ENCODE data around the gene XPO4. TPM values are rescaled to one million over a fixed set of nuclear protein-coding genes. Genes with fewer than 3 reads are reported as not detected.
A peak's percentile ranks its signal among the peaks of the same experiment; 100 is the strongest.

XPO4 gene
- total and polyA plus RNA-seq, 2 of the 8 experiments (the other 6 are each of a cell fraction or from before 2014, with no cell fraction given) = 11.9 to 33.3 TPM

GRCh38 chr13:20882206-20882605 is 20.3 kb downstream of the XPO4 start:
- Histone ChIP-seq H3K18ac (ENCODE audit: extremely low read depth, low read length) (0 out of 2 replicates have a peak overlapping the region, but pooled peaks have one; percentile 52), H3K36me3 (ENCODE audit: control insufficient read depth in 2 of 4, insufficient read depth in 4 of 4, low read length in 3 of 4) (no peaks in the 10 kb centered on the region), H3K4me3 (ENCODE audit: extremely low read depth in 1 of 4, insufficient read depth in 2 of 4, low read depth in 3 of 4, low read length in 4 of 4) (peak overlapping the region in 2 of 4 experiments; percentile 17 to 36; a peak in 2 of 8 replicates), H3K4me2 (ENCODE audit: insufficient read depth in 1 of 2, low read depth in 2 of 2, low read length in 2 of 2) (peak overlapping the region; percentile 49 to 59; a peak in 3 of 4 replicates), H3K9ac (replicated peaks in 1 of 4; ENCODE audit: extremely low read depth in 1 of 4, low read depth in 3 of 4, low read length in 3 of 4) (no peak overlapping the region), H3K23me2 (ENCODE audit: low read depth, low read length) (no peaks in the 10 kb centered on the region), H2AFZ (ENCODE audit: low read length) (no peak overlapping the region), H4K5ac (ENCODE audit: insufficient read length, low read depth, low read length) (peak overlapping the region; percentile 44), H4K20me1 (replicated peaks in 1 of 2; ENCODE audit: control insufficient read depth in 1 of 2, insufficient read depth in 2 of 2, low read length in 2 of 2) (peaks cover 2% of the 10 kb centered on the region in 2 experiments), H3K27me3 (replicated peaks in 1 of 4; ENCODE audit: control insufficient read depth in 3 of 4, extremely low read depth in 1 of 4, insufficient read depth in 3 of 4, low read length in 3 of 4) (no peaks in the 10 kb centered on the region), H3K27ac (ENCODE audit: low read depth, low read length) (0 out of 2 replicates have a peak overlapping the region, but pooled peaks have one; percentile 6), H2BK120ac (replicated peaks; ENCODE audit: low read depth, low read length) (no peak overlapping the region), H3K9me3 (ENCODE audit: insufficient read depth in 2 of 2, low read depth in 1 of 2, low read length in 1 of 2) (no peaks in the 10 kb centered on the region), H2BK12ac (ENCODE audit: low read depth, low read length) (no peak overlapping the region), H3K79me1 (ENCODE audit: low read depth, low read length) (peaks cover 11% of the 10 kb centered on the region; the same call in 1 of the 2 replicates), H4K91ac (replicated peaks; ENCODE audit: insufficient read length, low read length) (no peak overlapping the region), H3K14ac (ENCODE audit: insufficient read length) (no peak overlapping the region), H4K8ac (ENCODE audit: extremely low read depth, insufficient read depth, low read length) (no peak overlapping the region), H3K23ac (ENCODE audit: insufficient read length) (no peak overlapping the region), H2BK15ac (ENCODE audit: low read length) (no peak overlapping the region), H3K4me1 (replicated peaks in 1 of 4; ENCODE audit: control insufficient read depth in 3 of 4, insufficient read depth in 4 of 4, low read length in 3 of 4) (peaks cover 0 to 10% (median 6%) of the 10 kb centered on the region in 4 experiments; a peak in 5 of 7 replicates), H2BK20ac (ENCODE audit: low read length) (no peak overlapping the region), H3K4ac (replicated peaks; ENCODE audit: insufficient read length, low read depth, low read length) (no peak overlapping the region), H2BK5ac (ENCODE audit: low read depth, low read length) (peak overlapping the region; percentile 56; the same call in 1 of the 2 replicates), H2AK5ac (ENCODE audit: low read depth, low read length) (no peak overlapping the region), H3K79me2 (ENCODE audit: control insufficient read depth in 1 of 2, insufficient read depth in 2 of 2, low read length in 2 of 2) (peaks cover 6 to 97% of the 10 kb centered on the region in 2 experiments), H3K56ac (replicated peaks; ENCODE audit: insufficient read length, low read depth, low read length) (no peak overlapping the region)
- DNase-seq (ENCODE audit: low read depth in 1 of 2, low spot score in 2 of 2) = peak in 1 of 2 experiments; percentile 49
- ChIA-PET CTCF (ENCODE audit: partially characterized antibody) (interaction anchor here (1.7 kb wide), 1 partner anchor 43 kb away, joined by 3 read pairs; no protein-coding TSS in a partner anchor), POLR2A (ENCODE audit: partially characterized antibody) (interaction anchor here (1.0 to 1.9 kb wide), 4 partner anchors 10 to 180 kb away, joined by 3 to 5 read pairs (median 4); no protein-coding TSS in a partner anchor)
- WGBS, 2 experiments (ENCODE audit: extremely low coverage in 1 of 2, insufficient coverage in 1 of 2, insufficient read length in 1 of 2, insufficient replicate concordance in 2 of 2, low coverage in 1 of 2, low lambda C conversion rate in 2 of 2, missing lambda C conversion rate in 1 of 2) = 49% methylated on average over 3 of the region's 3 CpGs; no CpG with 5 or more reads in 1 of the 2 experiments
- TF ChIP-seq MAX (IDR thresholded peaks at IDR 0.05) = no peak
- peak; percentile 57; the same call in 1 of the 2 replicates for TF ChIP-seq SP1 (IDR thresholded peaks at IDR 0.05; ENCODE audit: low read depth, low read length)
- no peak for TF ChIP-seq TBP (IDR thresholded peaks at IDR 0.05; ENCODE audit: low read depth, low read length)
- TF ChIP-seq CTBP2 (IDR thresholded peaks at IDR 0.05; ENCODE audit: borderline replicate concordance, insufficient read depth, insufficient read length, low read length) = no peak
- FAIRE-seq = no peak
